Measurements from ENCODE around the gene SFTA2.
A peak's percentile ranks its signal among the peaks of the same experiment; 100 is the strongest.
"Not testable (repeated sequence)": the region's sequence is repeated elsewhere in the genome, so short reads cannot be mapped to it uniquely, and the experiment has no call there.

Gene SFTA2

DNA sequence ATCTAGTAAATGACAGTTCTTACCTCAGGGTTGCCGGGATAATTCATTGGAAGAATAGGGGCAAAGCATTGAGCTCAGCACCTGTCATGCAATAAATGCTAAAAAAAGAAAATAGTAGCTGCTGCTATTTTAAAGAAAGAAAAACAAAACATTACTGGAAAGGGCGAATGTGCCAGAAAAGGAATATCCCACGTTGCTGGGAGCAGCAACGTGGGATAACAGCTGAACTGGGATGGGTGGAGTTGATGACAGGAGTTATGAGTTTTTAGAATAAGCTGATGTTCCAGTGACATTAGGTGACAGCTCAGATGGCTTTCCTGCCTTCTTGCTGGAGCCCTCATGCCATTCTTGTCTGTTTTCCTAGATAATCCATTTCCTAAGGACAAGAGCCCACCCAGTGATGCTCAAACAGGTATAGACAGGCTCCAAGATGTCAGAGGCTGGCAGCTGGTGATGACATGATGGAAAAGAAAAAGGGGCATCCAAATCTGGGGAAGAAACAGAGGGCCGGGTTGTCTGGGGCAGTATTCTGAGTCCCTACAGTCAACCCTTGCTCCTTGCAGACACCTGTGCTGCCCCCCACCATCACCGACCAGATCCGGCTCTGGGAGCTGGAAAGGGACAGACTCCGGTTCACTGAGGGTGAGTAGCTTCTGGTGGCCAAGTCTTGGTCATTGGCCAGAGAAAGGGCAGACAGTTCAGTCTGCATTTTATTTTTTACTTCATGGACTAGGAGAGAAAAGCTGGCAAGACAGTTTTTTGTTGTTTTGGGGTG is 19.0 kb downstream of the SFTA2 start:
- DNase-seq: no peak

DNA sequence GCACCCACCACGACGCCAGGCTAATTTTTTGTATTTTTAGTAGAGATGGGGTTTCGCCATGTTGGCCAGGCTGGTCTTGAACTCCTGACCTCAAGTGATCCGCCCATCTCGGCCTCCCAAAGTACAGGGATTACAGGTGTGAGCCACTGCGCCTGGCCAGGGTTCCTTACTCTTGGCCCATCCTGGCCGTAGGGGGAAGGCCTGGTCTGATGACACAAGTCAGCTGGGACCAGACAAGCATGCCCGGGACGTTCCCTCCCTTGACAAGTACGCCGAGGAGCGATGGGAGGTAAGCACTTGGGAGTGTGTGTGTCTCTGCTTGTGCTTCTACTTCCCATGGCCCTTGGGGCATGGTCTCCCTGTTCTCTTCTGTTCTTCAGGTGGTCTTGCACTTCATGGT is 21.5 kb downstream of the SFTA2 start:
- not testable (repeated sequence) for DNase-seq

DNA sequence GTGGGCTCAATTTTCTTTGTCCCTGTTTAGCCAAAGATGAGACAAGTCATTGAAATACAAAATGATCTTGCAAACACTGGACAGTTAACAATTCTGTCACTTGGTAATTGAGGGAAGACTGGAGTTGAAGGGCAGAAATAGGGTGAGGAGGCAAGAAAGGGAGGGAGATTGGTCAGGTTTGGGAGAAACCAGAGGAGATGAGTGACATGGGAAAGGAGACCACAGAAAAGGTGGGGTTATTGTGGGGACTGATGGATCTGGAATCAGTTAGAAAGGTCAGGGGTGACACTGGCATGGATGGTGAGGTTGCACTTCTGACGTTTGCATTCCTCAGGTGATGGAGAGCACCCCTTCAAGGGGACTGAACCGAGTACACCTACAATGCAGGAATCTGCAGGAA is 23.3 kb downstream of the SFTA2 start:
- no peak for DNase-seq

DNA sequence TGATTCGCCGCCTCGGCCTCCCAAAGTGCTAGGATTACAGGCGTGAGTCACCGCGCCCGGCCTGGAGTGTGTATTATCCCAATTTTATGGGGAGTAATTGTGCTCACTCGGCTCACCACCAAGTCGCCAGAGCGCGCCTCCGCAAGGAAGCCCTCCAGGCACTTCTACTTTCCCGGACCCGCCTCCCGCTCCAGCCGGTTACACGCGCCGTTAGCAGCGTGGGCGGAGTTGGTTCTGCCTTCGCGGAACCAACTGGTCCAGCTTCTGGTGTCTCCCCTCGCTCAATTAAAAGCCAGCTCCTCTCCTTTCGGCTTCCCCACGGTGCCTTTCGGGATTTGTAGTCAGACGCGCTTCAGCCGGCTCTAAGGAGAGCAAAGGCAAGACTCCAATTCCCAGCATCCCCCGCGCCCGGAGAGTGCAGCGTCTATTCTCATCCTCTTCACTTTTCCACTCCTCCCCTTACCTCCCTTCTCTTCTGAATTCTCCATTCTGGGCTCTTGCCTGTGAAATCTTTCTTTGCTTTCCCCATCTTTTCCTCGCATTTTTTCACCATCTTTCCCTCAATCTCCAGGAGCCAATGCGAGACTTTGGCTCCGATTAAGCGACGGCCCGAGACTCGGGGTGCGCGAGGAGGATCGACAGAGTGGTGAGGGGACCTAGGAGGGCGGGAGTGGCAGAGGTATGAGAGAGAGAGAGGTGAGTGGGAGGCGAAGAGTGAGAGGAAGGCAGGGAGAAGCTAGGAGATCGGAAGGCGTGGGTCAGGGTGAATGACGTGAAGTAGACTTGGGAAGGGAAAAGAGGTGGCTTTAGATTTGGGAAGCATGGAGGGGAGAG is 24.0 kb downstream of the SFTA2 start, which contains the start of gene GTF2H4:
GTF2H4 (plus strand) TSS at position 450 of the 834 bp plus-strand sequence.
- DNase-seq: peak; percentile 96

DNA sequence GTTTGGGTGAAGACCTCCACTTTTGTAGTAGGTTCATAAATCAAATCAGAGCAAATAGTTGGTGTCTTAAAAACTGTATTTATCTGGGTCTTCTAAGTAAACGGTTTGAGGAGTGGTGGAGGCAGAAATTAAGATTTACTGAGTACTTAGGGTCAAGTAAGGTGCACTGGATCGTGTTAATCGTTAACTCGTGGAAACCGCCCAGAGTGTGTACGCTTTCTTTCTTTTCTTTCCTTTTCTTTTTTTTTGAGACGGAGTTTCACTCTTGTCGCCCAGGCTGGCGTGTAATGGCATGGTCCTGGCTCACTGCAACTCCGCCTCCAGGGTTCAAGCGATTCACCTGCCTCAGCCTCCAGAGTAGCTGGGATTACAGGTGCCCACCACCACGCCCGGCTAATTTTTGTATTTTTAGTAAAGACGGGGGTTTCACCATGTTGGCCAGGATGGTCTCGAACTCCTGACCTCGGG is 24.6 kb downstream of the SFTA2 start:
- not testable (repeated sequence) for DNase-seq

DNA sequence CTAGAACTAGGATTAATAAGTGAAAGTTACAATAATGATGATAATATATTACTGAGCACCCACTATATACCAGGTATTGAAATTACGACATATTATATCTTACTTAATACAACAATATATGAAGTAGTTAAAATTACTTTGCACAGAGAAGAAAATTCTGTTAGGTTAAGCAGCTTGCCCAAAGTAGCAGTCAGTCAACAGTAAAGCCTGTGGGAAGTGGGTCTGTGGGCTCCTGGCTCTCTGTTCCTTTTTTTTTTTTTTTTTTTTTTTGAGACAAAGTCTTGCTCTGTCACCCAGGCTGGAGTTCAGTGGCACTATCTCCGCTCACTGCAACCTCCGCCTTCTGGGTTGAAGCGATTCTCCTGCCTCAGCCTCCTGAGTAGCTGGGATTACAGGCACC is 28.7 kb downstream of the SFTA2 start:
- DNase-seq: no peak

DNA sequence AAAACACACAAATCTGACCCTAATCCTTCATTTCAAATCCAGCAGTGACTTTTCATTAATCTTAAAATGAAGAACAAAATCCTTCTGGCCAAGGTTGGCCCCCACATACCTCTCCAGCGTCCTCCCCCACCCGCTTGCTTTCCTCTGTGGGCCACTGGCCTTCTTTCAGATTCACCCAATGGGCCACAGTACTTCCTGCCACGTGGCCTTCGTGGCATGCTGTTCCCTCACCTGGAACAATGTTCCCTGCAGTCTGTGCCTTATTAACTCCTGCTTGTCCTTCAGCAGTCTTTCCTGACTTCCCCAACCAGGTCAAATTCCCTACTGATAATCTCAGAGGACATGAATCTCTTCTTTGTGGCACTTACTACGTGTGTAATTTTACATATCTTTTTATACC is 29.3 kb downstream of the SFTA2 start:
- DNase-seq: no peak

DNA sequence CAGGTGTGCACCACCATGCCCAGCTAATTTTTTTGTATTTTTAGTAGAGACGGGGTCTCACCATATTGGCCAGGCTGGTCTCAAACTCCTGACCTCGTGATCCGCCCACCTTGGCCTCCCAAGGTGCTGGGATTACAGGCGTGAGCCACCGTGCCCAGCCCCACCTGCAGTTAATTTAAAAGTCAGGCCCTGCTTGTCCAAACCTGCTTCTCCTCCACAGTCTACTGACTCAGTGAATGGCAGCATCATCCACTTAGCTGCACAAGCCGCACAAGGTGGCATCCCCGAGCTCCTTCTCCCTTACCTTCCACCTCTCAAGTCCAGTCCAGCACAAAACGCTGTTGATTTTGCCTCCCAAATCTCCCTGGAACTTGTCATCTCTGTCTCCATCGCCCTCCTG is 29.8 kb downstream of the SFTA2 start:
- not testable (repeated sequence) for DNase-seq

DNA sequence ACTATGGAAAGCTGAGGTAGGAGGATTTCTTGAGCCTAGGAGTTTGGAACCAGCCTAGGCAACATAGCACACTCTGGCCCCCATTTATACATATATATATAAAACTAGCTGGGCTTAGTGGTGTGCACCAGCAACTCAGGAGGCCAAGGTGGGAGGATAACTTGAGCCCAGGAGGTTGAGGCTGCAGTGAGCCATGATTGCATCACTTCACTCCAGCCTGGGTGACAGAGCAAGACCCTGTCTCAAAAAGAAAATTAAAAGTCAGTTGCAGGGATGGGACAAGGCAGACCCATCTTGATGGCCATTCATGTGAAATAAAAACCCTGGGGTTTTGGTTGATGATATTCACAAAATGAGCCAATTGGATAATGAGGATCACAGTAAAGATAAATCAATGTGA is 30.5 kb downstream of the SFTA2 start:
- no peak for DNase-seq

DNA sequence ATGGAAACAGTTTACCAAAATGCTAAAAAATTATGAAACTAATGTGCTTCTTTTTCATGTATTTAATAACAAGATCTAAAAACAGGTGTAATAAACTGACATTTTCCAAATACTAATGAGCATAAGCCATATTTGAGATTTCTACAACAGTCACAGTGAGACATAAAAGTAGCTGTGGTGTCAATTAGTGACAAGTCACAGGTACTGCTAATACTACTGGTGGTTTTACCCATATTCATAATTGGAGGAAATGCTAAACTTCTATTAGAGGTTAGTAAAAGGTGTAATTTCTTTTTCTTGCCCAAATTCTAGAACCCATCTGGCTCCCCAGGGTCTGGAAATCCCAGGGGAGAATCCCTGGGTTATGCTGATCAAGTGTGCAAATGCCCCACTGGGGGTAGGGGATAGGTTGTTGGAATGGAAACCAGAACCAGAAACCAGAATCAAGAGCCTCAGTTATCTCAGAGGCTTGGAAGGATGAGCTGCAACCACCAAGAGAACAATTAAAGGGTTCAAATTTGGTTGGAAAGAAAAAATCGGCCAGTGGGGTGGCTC is 31.0 kb downstream of the SFTA2 start:
- no peak for DNase-seq

DNA sequence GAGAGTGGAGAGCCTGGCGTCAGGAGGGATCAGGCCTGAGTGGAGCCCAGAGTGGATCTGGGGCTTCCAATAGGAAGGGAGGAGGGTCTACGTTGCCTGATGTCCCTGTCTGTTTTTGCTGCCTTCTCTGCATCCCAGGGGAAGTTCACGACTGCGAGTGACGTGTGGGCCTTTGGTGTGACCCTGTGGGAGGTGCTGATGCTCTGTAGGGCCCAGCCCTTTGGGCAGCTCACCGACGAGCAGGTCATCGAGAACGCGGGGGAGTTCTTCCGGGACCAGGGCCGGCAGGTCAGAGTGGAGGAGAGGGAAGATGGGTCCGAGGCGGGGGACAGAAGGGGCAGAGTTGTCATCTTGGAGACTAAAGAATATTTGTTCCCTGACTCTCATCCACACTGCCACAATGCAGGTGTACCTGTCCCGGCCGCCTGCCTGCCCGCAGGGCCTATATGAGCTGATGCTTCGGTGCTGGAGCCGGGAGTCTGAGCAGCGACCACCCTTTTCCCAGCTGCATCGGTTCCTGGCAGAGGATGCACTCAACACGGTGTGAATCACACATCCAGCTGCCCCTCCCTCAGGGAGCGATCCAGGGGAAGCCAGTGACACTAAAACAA is 33.1 kb downstream of the SFTA2 start:
- DNase-seq: no peak

DNA sequence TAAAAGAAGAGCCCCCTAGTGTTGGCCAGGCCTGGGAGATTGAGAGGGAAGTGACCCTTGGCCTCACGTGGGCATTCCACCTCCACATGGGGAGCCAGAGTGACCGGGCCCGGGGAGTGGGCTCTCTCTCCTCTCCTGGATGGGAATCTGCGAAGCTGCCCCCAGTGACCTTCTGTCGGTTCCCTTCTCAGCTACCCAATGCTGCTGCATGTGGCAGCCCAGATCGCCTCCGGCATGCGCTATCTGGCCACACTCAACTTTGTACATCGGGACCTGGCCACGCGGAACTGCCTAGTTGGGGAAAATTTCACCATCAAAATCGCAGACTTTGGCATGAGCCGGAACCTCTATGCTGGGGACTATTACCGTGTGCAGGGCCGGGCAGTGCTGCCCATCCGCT is 34.1 kb downstream of the SFTA2 start:
- no peak for DNase-seq

DNA sequence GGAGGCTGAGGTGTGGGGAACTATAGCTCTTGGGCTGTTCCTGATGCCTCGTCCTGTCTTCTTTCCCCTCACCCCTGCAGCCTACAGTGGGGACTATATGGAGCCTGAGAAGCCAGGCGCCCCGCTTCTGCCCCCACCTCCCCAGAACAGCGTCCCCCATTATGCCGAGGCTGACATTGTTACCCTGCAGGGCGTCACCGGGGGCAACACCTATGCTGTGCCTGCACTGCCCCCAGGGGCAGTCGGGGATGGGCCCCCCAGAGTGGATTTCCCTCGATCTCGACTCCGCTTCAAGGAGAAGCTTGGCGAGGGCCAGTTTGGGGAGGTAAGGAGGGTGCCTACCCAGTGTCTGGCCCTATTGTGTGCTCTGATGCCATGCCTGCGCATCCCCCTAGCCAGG is 35.4 kb downstream of the SFTA2 start:
- peak; percentile 27 for DNase-seq

DNA sequence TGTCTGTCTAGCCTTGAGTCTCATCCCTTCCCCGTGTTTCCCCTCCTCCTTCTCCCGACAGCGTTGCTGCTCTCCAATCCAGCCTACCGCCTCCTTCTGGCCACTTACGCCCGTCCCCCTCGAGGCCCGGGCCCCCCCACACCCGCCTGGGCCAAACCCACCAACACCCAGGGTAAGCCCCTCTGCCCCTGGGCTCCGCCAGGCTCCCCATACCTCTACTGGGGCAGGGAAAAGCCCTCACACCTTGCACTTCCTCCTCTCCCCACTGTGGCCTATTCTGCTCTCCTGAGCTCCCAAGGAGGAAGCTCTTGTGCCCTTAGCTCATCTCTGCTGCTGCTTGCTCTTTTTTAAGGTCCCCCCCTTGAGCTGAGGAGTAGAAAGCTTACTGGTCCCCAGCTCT is 36.6 kb downstream of the SFTA2 start:
- peak; percentile 34 for DNase-seq

DNA sequence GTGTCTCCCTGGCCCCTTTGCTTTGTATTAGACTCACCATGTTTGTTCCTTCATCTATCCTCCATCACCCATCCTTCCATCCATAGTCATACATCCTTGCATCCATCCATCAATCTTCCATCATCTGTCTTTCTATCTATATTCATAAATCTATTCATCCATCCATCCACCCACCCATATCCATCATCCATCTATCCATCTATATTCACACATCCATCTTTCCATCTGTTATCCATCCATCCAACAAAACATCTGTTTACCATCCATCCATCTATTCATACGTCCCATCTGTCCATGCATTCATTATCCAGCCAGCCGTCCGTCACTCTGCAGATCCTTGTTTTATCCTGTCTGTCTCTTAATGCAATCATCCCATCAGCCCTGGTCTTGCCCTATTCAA is 37.0 kb downstream of the SFTA2 start:
- no peak for DNase-seq

DNA sequence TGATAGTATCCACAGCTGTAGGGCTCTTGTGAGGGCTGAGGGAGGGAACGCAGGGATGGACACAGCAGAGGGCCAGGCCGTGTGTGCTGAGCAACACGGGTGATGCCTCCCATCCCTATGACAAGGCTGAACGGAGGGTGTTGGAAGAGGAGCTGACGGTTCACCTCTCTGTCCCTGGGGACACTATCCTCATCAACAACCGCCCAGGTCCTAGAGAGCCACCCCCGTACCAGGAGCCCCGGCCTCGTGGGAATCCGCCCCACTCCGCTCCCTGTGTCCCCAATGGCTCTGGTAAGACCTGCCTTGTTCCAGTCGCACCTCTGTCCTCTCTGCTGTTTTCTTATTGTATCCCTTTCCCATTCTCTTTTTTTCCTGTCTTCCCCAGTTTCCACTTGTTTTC is 37.6 kb downstream of the SFTA2 start:
- DNase-seq: peak; percentile 26

DNA sequence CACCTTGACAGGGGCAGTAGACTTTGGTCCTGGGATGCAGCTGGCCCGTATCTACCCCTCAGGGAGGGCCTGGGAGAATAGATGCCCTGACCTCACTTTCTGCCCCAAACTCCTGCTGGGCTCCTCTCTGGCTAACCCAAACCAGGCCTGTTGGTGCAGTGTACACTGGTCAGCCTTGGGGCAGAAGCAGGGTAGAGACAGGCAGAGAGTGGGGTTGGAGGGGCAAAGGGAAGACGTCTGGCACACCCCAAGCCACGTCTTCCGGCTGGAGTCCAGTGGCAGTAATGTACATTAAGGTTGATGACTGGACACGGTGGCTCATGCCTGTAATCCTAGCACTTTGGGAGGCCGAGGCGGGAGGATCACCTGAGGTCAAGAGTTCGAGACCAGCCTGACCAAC is 38.3 kb downstream of the SFTA2 start:
- DNase-seq: peak; percentile 29

DNA sequence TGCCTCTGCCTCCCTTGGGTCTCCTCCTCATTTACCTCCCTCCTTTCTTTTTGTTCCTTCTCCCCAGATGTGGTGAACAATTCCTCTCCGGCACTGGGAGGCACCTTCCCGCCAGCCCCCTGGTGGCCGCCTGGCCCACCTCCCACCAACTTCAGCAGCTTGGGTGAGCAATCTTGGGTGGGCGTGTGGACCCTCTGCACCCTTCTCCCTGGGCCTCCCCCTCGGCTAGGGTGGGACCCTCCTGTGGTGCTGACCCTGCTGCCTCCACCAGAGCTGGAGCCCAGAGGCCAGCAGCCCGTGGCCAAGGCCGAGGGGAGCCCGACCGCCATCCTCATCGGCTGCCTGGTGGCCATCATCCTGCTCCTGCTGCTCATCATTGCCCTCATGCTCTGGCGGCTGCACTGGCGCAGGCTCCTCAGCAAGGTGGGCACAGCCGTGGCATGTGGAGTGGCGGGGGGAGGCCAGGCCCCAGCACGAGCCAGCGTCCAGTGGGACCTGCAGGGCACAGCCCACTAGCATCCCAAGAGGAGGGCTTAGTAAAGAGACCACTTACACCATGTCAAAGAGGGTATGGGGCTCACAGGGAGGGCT is 38.9 kb downstream of the SFTA2 start:
- DNase-seq: no peak

DNA sequence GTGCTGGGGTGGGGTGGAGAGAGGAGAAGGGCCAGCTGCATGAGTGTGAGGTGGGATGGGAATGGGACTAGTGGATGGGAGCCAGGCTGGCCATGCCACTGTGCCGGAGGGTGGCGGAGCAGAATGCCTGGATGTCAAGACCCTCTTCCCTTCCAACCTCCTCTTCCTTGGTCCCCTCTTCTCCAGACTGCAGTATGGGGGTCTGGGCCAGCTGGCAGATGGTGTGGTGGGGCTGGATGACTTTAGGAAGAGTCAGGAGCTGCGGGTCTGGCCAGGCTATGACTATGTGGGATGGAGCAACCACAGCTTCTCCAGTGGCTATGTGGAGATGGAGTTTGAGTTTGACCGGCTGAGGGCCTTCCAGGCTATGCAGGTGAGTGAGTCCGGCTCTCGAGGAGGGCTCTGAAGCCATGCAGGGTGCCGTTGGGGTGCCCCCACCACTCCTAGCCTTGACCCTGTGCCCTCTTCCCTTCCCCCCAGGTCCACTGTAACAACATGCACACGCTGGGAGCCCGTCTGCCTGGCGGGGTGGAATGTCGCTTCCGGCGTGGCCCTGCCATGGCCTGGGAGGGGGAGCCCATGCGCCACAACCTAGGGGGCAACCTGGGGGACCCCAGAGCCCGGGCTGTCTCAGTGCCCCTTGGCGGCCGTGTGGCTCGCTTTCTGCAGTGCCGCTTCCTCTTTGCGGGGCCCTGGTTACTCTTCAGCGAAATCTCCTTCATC is 40.0 kb downstream of the SFTA2 start:
- no peak for DNase-seq

DNA sequence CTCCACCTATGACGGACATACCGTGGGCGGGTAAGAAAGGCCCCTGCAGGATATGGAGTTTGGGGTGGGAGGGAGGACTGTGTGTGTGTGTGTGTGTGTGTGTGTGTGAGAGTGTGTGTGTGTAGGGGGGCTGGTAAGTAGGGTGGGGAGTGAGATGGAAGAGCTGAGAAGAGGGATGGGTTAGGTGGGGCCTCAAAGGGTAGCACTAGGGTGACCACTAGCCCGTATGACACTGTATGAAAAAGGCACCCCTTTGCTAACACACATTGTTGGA is 40.6 kb downstream of the SFTA2 start:
- DNase-seq: no peak

DNA sequence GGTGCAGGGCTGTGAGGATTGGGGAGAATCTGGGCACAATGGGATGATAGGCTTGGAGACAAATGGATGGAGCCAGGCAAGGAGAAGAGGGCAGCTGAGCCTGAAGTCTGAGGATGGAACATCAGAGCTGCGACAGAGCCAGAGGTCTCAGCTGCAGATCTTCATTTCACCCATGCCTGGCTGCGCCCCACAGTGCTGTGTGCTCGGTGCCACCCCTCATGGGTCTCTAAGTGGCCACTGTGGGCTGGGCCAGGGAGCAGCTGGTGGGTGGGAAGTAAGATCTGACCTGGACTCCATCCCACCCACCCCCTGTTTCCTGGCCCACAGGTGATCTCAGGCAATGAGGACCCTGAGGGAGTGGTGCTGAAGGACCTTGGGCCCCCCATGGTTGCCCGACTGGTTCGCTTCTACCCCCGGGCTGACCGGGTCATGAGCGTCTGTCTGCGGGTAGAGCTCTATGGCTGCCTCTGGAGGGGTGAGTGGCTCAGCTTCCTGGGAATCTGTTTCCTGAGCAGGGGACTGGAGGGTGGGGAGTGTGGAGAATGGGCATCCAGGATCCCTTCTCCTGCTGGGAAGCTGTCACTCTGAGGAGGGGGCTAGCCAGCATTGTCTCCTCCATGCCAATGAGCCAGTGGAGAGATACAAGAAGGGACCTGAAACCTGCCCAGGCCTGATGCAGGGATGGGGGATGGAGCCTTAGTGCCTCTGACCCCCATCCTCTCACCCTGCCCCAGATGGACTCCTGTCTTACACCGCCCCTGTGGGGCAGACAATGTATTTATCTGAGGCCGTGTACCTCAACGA is 41.1 kb downstream of the SFTA2 start:
- DNase-seq: no peak

Data from right forelimb (tissue), 1 donor.